Spleen (tissue), 11 donors: ENCODE measurements around the gene PERP. TPM values are rescaled to one million over a fixed set of nuclear protein-coding genes. Genes with fewer than 3 reads are reported as not detected.

Experiments used
- DNase-seq: peaks from one replicate; pipeline ENCODE4 v3.0.0-alpha.2; 2020
- H3K27ac ChIP-seq, 8 donors: fragments of 200-600 bp; sonication (generic) in 7 of 8; 1 replicate in 4 of 8; 2 replicates in 4 of 8; pipeline versions ENCODE4 v1.5.0 to v1.8.0; 2016 to 2021; ENCODE audit warnings: inconsistent platforms in 4 of 8, mild to moderate bottlenecking in 4 of 8, moderate library complexity in 1 of 8
- H3K27me3 ChIP-seq, 7 donors: fragments of 200-600 bp; sonication (generic) in 6 of 7; replicated peaks in 1 of 7; 1 replicate in 4 of 7; 2 replicates in 3 of 7; pipeline versions ENCODE4 v1.5.0 to v1.8.0; 2016 to 2021; ENCODE audit warnings: inconsistent platforms in 3 of 7, mild to moderate bottlenecking in 1 of 7
- H3K36me3 ChIP-seq, 6 donors: fragments of 200-600 bp; sonication (generic) in 5 of 6; 1 replicate in 4 of 6; 2 replicates in 2 of 6; pipeline versions ENCODE4 v1.5.0 to v1.8.0; 2016 to 2021; ENCODE audit warnings: inconsistent platforms in 2 of 6
- H3K4me1 ChIP-seq, 6 donors: fragments of 200-600 bp; sonication (generic) in 5 of 6; 1 replicate in 3 of 6; 2 replicates in 3 of 6; pipeline versions ENCODE4 v1.5.0 to v1.8.0; 2016 to 2021; ENCODE audit warnings: inconsistent platforms in 3 of 6
- H3K4me3 ChIP-seq, 8 donors: fragments of 200-600 bp; sonication (generic) in 7 of 8; 1 replicate in 4 of 8; 2 replicates in 4 of 8; pipeline versions ENCODE4 v1.5.0 to v1.8.0; 2016 to 2021; ENCODE audit warnings: inconsistent platforms in 4 of 8, mild to moderate bottlenecking in 4 of 8, moderate library complexity in 2 of 8
- H3K9me3 ChIP-seq, 8 donors: fragments of 200-600 bp; sonication (generic) in 7 of 8; 1 replicate in 4 of 8; 2 replicates in 4 of 8; pipeline versions ENCODE4 v1.5.0 to v1.8.0; 2016 to 2021; ENCODE audit warnings: inconsistent platforms in 4 of 8
- POLR2A ChIP-seq, 3 donors: fragments of 450-650 bp; IDR thresholded peaks; one replicate each; pipeline ENCODE4 v1.5.1; 2017; ENCODE audit warnings: antibody characterized with exemption in 3 of 3, mild to moderate bottlenecking in 1 of 3
- POLR2AphosphoS5 ChIP-seq, 3 donors: sonication (generic); formaldehyde crosslinking; IDR thresholded peaks; one replicate each; pipeline ENCODE4 v1.5.1; 2017; ENCODE audit warnings: antibody characterized with exemption in 3 of 3
- WGBS, 5 donors: extraction: QIAGEN DNeasy Blood & Tissue Kit in 3 of 5; methylation state at CpG; one replicate each; pipeline versions ENCODE4 v1.1.5 to v1.1.7; 2013 to 2018; 5-methylcytosine and 5-hydroxymethylcytosine counted together
- intact Hi-C: fragments of 100-400 bp; cut with DNase I; formaldehyde crosslinking; loops from one replicate; pipeline ENCODE4 v1.15.0; 2023; ENCODE audit warnings: low total_unique reads
- polyA plus RNA-seq, 3 donors: library from polyadenylated mRNA; stranded (reverse); fragments of 200-250 nt; gene quantifications; one replicate each; pipeline ENCODE4 v1.2.1, GENCODE V29; 2013
- total RNA-seq, 7 donors: library from RNA; depleted of rRNA in 3 of 7; stranded (reverse); fragments of >200 nt in 3 of 7; fragmentation: NEBNext Ultra II Directional in 4 of 7; extraction: Animal tissue kit (Norgen Biotek cat#: 25700) in 4 of 7; gene quantifications; one replicate each; pipeline versions ENCODE4 v1.1.0 to v1.2.1, GENCODE V29; 2016 to 2021
- TF ChIP-seq, protein P1 (sequence below), 11 experiments: fragments of 200-600 bp in 7 of 11; fragments of 450-650 bp in 4 of 11; sonication (generic) in 4 of 11; IDR thresholded peaks in 8 of 11; conservative IDR thresholded peaks in 3 of 11; 1 replicate in 7 of 11; 2 replicates in 4 of 11; pipeline versions ENCODE4 v1.4.0 to v1.8.0; 2016 to 2021; ENCODE audit warnings: antibody characterized with exemption in 11 of 11, inconsistent platforms in 4 of 11, mild to moderate bottlenecking in 1 of 11
- donor health status: healthy with polysubstance abuse.
- donor health status: DM: no; HTN: no; CAD: no; lungs with moderate emphysema.
- donor health status: DM: no; HTN: no; CAD: no.
- donor health status: Bipolar disorder and iron deficiency.
- donor health status: healthy.
- donor health status: DM: no; HTN: no; CAD: no.
- donor health status: DM: yes; HTN: yes; CAD: no.

PERP gene
- total and polyA plus RNA-seq, 10 donors = 0.29 to 1.1 (median 0.55) TPM

DNA sequence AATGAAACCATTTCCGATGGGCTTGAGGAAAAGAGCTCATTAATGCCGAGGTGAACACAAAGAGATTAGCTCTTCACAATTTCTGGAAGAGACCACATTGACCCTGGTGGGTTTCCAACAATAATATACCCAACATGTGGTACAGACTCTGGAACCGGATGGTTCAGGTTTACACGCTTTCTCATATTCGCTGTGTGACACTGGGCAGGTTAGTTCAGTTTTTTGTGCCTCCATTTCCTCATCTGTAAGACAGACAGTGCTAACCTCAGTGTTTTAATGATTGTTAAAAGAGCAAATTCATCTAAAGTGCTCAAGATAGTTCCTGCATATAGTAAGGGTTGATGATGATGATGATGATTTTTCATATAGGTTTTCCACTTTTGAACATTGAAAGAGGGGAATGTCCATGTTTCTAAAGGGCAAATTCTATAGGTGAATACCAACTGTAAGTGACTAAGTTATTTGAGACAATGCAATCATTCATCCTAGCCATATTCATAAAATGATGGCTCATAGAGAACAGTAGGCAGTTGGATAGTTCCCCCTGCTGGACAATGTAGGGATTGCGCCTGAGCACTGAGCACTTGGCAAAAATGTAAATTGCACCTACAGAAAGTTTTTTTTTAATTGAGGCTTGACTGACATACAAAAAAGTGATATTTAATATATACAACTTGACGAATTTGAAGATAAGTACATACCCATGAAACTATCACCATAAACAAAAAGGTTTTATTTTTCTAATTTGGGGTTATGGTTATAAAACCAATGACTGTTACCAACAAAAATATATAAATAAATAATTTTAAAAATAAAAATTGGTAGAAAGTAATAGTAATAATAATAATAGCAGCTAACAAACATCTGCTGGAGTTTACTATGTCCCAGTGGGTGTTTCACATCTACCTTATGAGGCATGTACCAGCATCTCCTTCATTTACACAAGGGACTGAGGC lies 2.1 kb upstream of the PERP start:
- peaks cover 0 to 57% (median 36%) of the 10 kb centered on the region in 7 donors for H3K27me3 ChIP-seq
- H3K4me1 ChIP-seq = peaks cover 4 to 28% (median 22%) of the 10 kb centered on the region in 6 donors
- no peaks in the 10 kb centered on the region for H3K36me3 ChIP-seq
- intact Hi-C loops = no loop called here
- DNase-seq = peak; percentile 80
- no peak overlapping the region for H3K27ac ChIP-seq
- no peak overlapping the region for H3K4me3 ChIP-seq
- H3K9me3 ChIP-seq = no peaks in the 10 kb centered on the region
- WGBS, 5 donors = 45 to 47% (median 46%) methylated on average over 7 of the region's 7 CpGs
- TF ChIP-seq, protein P1, sequence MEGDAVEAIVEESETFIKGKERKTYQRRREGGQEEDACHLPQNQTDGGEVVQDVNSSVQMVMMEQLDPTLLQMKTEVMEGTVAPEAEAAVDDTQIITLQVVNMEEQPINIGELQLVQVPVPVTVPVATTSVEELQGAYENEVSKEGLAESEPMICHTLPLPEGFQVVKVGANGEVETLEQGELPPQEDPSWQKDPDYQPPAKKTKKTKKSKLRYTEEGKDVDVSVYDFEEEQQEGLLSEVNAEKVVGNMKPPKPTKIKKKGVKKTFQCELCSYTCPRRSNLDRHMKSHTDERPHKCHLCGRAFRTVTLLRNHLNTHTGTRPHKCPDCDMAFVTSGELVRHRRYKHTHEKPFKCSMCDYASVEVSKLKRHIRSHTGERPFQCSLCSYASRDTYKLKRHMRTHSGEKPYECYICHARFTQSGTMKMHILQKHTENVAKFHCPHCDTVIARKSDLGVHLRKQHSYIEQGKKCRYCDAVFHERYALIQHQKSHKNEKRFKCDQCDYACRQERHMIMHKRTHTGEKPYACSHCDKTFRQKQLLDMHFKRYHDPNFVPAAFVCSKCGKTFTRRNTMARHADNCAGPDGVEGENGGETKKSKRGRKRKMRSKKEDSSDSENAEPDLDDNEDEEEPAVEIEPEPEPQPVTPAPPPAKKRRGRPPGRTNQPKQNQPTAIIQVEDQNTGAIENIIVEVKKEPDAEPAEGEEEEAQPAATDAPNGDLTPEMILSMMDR (IDR thresholded peaks at IDR 0.05 in 8 of 11, conservative IDR thresholded peaks at IDR 0.05 in 3 of 11) = peak; percentile 77 to 96 (median 94)
- TF ChIP-seq POLR2A (IDR thresholded peaks at IDR 0.05) = no peak

DNA sequence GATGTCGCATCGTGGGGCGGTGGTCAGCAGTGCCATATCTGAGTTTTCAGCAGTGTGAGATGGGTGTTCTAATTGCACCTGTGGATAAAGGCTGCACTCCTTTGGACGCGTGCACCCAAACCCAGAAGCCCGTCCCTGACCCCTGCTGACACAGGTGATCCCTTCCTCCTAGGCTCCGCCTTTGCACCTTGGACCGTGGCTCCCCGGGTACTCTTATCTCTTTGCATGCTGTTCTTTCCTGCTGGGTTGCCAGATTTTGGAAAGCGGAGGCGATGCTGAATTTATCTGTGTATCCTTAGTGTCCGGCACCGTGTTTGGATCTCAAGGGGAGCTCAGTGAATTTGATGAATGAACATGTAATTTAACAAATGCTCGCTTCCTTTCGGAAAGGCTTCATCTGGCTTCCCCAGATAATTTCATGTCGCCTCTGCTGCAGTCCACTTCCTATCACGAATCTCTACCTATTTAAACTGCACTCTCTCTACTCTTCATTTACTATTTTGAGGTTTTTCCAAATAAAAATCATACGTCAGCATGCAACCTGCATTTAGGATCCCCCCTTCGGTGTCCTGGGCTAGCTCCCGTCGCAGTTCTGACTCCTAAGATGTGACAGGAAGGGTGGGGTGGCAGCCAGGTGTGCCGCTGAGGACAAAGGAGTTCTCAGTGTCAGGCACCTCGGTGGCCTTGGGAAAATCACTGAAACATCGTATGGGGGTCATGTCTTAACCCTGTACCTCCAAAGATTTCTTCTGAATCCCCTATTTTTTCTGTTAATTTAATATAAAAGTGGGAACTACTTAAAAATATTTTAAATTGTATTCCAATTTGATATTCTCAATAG lies 753 bp upstream of the PERP start:
- peaks cover 0 to 63% (median 41%) of the 10 kb centered on the region in 7 donors for H3K27me3 ChIP-seq
- 5 to 10% (median 7%) methylated on average over 21 to 24 of the region's 24 CpGs for WGBS, 5 donors
- intact Hi-C loops = no loop called here
- H3K27ac ChIP-seq = no peak overlapping the region
- H3K36me3 ChIP-seq = no peaks in the 10 kb centered on the region
- DNase-seq = no peak
- H3K9me3 ChIP-seq = no peaks in the 10 kb centered on the region
- TF ChIP-seq, protein P1 (IDR thresholded peaks at IDR 0.05 in 8 of 11, conservative IDR thresholded peaks at IDR 0.05 in 3 of 11) = no peak
- peaks cover 4 to 28% (median 22%) of the 10 kb centered on the region in 6 donors for H3K4me1 ChIP-seq
- peak overlapping the region; percentile 40 to 75 (median 53) for H3K4me3 ChIP-seq

DNA sequence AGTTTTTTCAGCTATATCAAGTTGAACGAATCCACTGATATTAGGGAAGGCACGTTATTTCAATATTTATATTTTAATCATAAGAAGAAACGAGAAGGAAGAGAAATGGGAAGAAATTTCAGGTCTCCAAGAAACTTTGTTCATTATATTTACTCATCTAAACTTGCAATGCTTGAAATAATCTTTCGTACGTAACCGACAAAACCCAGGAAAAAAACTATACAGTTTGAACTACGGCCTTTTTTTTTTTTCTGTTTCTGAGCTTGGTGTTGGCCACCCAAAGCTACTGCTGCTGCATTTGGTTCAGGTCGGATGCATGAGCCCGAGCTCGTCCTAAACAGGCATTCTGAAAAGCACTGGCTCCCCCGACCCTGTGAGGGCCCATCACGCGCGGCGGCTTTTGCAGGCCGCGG lies 548 bp downstream of the PERP start:
- H3K27me3 ChIP-seq = peaks cover 0 to 67% (median 41%) of the 10 kb centered on the region in 7 donors
- H3K4me1 ChIP-seq = peaks cover 4 to 28% (median 22%) of the 10 kb centered on the region in 6 donors
- WGBS, 5 donors = 4 to 7% (median 7%) methylated on average over 17 of the region's 17 CpGs
- intact Hi-C loops = no loop called here
- peak overlapping the region in 1 of 8 donors; percentile 57 for H3K27ac ChIP-seq
- TF ChIP-seq POLR2A (IDR thresholded peaks at IDR 0.05) = no peak
- TF ChIP-seq, protein P1 (IDR thresholded peaks at IDR 0.05 in 8 of 11, conservative IDR thresholded peaks at IDR 0.05 in 3 of 11) = no peak
- no peak for TF ChIP-seq POLR2AphosphoS5 (IDR thresholded peaks at IDR 0.05)
- no peaks in the 10 kb centered on the region for H3K36me3 ChIP-seq
- no peaks in the 10 kb centered on the region for H3K9me3 ChIP-seq
- peak overlapping the region; percentile 40 to 75 (median 53) for H3K4me3 ChIP-seq
- no peak for DNase-seq
